ENCODE results near the gene TEX53. TPM values are rescaled to one million over a fixed set of nuclear protein-coding genes. Genes with fewer than 3 reads are reported as not detected.

TEX53 gene
- total RNA-seq, 4 donors from 2014 or later: not detected

GRCh38 chr9:114638404-114638803 lies 19.2 kb downstream of the TEX53 start:
- Histone ChIP-seq H3K4me1 (no peaks in the 10 kb centered on the region), H3K4me3 (replicated peaks in 1 of 3) (no peak overlapping the region), H3K27me3 (no peaks in the 10 kb centered on the region), H3K27ac (no peak overlapping the region), H3K36me3 (peaks cover 26 to 38% of the 10 kb centered on the region in 2 donors), H3K9me3 (no peaks in the 10 kb centered on the region)
- no peak for DNase-seq
- intact Hi-C loops (cut with DNase I): no loop called here
- WGBS, 2 donors: 91 to 94% methylated on average over 8 of the region's 8 CpGs
- TF ChIP-seq CTCF (IDR thresholded peaks at IDR 0.05): no peak
- TF ChIP-seq POLR2A (IDR thresholded peaks at IDR 0.05): no peak

GRCh38 chr9:114634387-114634786 lies 23.2 kb downstream of the TEX53 start:
- Histone ChIP-seq H3K4me3 (replicated peaks in 1 of 3) (no peak overlapping the region), H3K36me3 (peaks cover 12 to 36% of the 10 kb centered on the region in 2 donors), H3K27ac (no peak overlapping the region), H3K9me3 (no peaks in the 10 kb centered on the region), H3K27me3 (no peaks in the 10 kb centered on the region), H3K4me1 (no peaks in the 10 kb centered on the region)
- intact Hi-C loops (cut with DNase I): no loop called here
- WGBS, 2 donors: 83 to 92% methylated on average over 5 to 6 of the region's 6 CpGs
- no peak for DNase-seq
- TF ChIP-seq POLR2A (IDR thresholded peaks at IDR 0.05) (no peak), CTCF (IDR thresholded peaks at IDR 0.05) (no peak)

GRCh38 chr9:114633438-114634089 lies 24.0 kb downstream of the TEX53 start:
- H3K4me1 ChIP-seq: no peaks in the 10 kb centered on the region

GRCh38 chr9:114631166-114631565 lies 26.4 kb downstream of the TEX53 start:
- 42 to 58% methylated on average over 2 of the region's 2 CpGs for WGBS, 2 donors
- no peak for DNase-seq
- intact Hi-C loops (cut with DNase I): no loop called here
- Histone ChIP-seq H3K9me3 (no peaks in the 10 kb centered on the region), H3K36me3 (peaks cover 16 to 48% of the 10 kb centered on the region in 2 donors), H3K4me1 (no peaks in the 10 kb centered on the region), H3K27ac (no peak overlapping the region), H3K27me3 (no peaks in the 10 kb centered on the region), H3K4me3 (replicated peaks in 1 of 3) (no peak overlapping the region)
- TF ChIP-seq CTCF (IDR thresholded peaks at IDR 0.05): no peak
- TF ChIP-seq POLR2A (IDR thresholded peaks at IDR 0.05): no peak

More at GRCh38 chr9:114633438-114634089, 24.0 kb downstream of the TEX53 start:
- no peak overlapping the region for H3K4me3 ChIP-seq (replicated peaks in 1 of 3)
- intact Hi-C loops (cut with DNase I): no loop called here
- no peaks in the 10 kb centered on the region for H3K9me3 ChIP-seq
- TF ChIP-seq POLR2A (IDR thresholded peaks at IDR 0.05): no peak
- TF ChIP-seq CTCF (IDR thresholded peaks at IDR 0.05): no peak
- 92 to 93% methylated on average over 8 to 9 of the region's 11 CpGs for WGBS, 2 donors
- no peaks in the 10 kb centered on the region for H3K27me3 ChIP-seq
- no peak overlapping the region for H3K27ac ChIP-seq
- H3K36me3 ChIP-seq: peaks cover 8 to 36% of the 10 kb centered on the region in 2 donors
- no peak for DNase-seq

GRCh38 chr9:114629563-114630090 lies 28.0 kb downstream of the TEX53 start:
- H3K36me3 ChIP-seq: peaks cover 16 to 46% of the 10 kb centered on the region in 2 donors
- 88% methylated on average over 7 of the region's 7 CpGs for WGBS, 2 donors
- H3K4me3 ChIP-seq (replicated peaks in 1 of 3): no peak overlapping the region
- no peaks in the 10 kb centered on the region for H3K4me1 ChIP-seq
- no peak overlapping the region for H3K27ac ChIP-seq
- intact Hi-C loops (cut with DNase I): no loop called here
- no peaks in the 10 kb centered on the region for H3K9me3 ChIP-seq
- DNase-seq: no peak
- TF ChIP-seq CTCF (IDR thresholded peaks at IDR 0.05): no peak
- TF ChIP-seq POLR2A (IDR thresholded peaks at IDR 0.05): no peak
- no peaks in the 10 kb centered on the region for H3K27me3 ChIP-seq
